ENCODE data around the gene LIMS2.

GRCh38 chr2:127611076-127611925 is 64.0 kb downstream of the LIMS2 start:
- no peak for TF ChIP-seq CTCF (conservative IDR thresholded peaks at IDR 0.05; ENCODE audit: low read length)
- no peak for TF ChIP-seq EZH2phosphoT487 (IDR thresholded peaks at IDR 0.05; ENCODE audit: borderline replicate concordance)

Data from Loucy (cell line).